Chondrocyte (in vitro differentiated cells): Measurements from ENCODE around the gene HIVEP1. TPM values are rescaled to one million over a fixed set of nuclear protein-coding genes. Genes with fewer than 3 reads are reported as not detected.

ENCODE experiments used
- DNase-seq: peaks from one replicate; pipeline ENCODE4 v3.0.0; 2021; ENCODE audit warnings: mixed read lengths, low spot score
- H3K27ac Mint-ChIP-seq: one replicate; pipeline ENCODE4 v1.8.0; 2021; ENCODE audit warnings: mild to moderate bottlenecking, moderate library complexity, mixed read lengths; ENCODE audit not compliant: unreplicated experiment
- H3K27me3 Mint-ChIP-seq: 2 replicates; pipeline ENCODE4 v1.8.0; 2021; ENCODE audit warnings: low read depth, mixed read lengths
- H3K36me3 Mint-ChIP-seq: 2 replicates; pipeline ENCODE4 v1.8.0; 2021; ENCODE audit warnings: low read depth, mixed read lengths
- H3K4me1 Mint-ChIP-seq: 2 replicates; pipeline ENCODE4 v1.8.0; 2021; ENCODE audit warnings: low read depth, mild to moderate bottlenecking, mixed read lengths
- H3K4me3 Mint-ChIP-seq: one replicate; pipeline ENCODE4 v1.8.0; 2021; ENCODE audit warnings: mild to moderate bottlenecking, moderate library complexity, mixed read lengths; ENCODE audit not compliant: unreplicated experiment
- H3K9me3 Mint-ChIP-seq: 2 replicates; pipeline ENCODE4 v1.8.0; 2021; ENCODE audit warnings: low read depth, mixed read lengths
- CTCF ChIP-seq: fragments of 200-600 bp; sonication (generic); IDR thresholded peaks from 2 replicates; pipeline ENCODE4 v1.5.0; 2021; ENCODE audit warnings: antibody characterized with exemption, mild to moderate bottlenecking, moderate library complexity
- total RNA-seq: library from RNA; stranded (reverse); gene quantifications from 3 replicates; pipeline ENCODE4 v1.2.1, GENCODE V29; 2021

The HIVEP1 gene
- total RNA-seq, 1 donor from 2014 or later, result 49.7 TPM

- Mint-ChIP-seq H3K27ac (peak overlapping the region; percentile 98), H3K4me3 (peak overlapping the region; percentile 80), H3K36me3 (peaks cover 7% of the 10 kb centered on the region), H3K4me1 (peaks cover 63% of the 10 kb centered on the region), H3K27me3 (no peaks in the 10 kb centered on the region), H3K9me3 (peaks cover 5% of the 10 kb centered on the region)
- peak; percentile 99 for DNase-seq
- TF ChIP-seq CTCF, result no peak
These were observed 655 bp upstream of the HIVEP1 start for GRCh38 chr6:12011276-12012037.

- no peaks in the 10 kb centered on the region for H3K27me3 Mint-ChIP-seq
- peaks cover 5% of the 10 kb centered on the region for H3K9me3 Mint-ChIP-seq
- DNase-seq, result peak; percentile 94
- no peak for TF ChIP-seq CTCF
- H3K36me3 Mint-ChIP-seq, result peaks cover 14% of the 10 kb centered on the region
- peak overlapping the region; percentile 90 for H3K4me3 Mint-ChIP-seq
- H3K4me1 Mint-ChIP-seq, result peaks cover 59% of the 10 kb centered on the region
- H3K27ac Mint-ChIP-seq, result peak overlapping the region; percentile 91
These were observed 620 bp downstream of the HIVEP1 start for GRCh38 chr6:12012558-12013306.

DNA sequence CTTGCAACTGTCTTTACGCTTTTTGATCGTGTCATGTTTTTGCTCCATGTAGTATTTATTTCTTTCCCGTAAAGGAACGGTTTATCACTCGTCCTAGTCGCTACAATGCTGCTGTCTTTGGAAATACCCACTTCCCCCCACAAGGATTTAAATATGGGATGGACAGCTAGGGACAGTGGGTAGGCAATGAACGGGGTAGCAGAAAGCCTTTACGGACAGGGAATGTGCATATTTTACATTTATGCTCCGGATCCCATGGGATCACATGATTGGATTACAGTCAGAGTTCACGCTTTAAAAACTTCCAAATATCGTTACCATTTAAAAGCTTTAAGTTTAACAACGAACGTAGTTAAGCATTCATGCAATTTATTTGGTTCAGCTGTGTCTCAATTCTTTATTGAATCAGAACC is 1.2 kb downstream of the HIVEP1 start:
- Mint-ChIP-seq H3K4me1 (peaks cover 53% of the 10 kb centered on the region), H3K36me3 (peaks cover 15% of the 10 kb centered on the region), H3K27ac (peak overlapping the region; percentile 91), H3K27me3 (no peaks in the 10 kb centered on the region), H3K4me3 (peak overlapping the region; percentile 90), H3K9me3 (peaks cover 5% of the 10 kb centered on the region)
- no peak for TF ChIP-seq CTCF
- no peak for DNase-seq

DNA sequence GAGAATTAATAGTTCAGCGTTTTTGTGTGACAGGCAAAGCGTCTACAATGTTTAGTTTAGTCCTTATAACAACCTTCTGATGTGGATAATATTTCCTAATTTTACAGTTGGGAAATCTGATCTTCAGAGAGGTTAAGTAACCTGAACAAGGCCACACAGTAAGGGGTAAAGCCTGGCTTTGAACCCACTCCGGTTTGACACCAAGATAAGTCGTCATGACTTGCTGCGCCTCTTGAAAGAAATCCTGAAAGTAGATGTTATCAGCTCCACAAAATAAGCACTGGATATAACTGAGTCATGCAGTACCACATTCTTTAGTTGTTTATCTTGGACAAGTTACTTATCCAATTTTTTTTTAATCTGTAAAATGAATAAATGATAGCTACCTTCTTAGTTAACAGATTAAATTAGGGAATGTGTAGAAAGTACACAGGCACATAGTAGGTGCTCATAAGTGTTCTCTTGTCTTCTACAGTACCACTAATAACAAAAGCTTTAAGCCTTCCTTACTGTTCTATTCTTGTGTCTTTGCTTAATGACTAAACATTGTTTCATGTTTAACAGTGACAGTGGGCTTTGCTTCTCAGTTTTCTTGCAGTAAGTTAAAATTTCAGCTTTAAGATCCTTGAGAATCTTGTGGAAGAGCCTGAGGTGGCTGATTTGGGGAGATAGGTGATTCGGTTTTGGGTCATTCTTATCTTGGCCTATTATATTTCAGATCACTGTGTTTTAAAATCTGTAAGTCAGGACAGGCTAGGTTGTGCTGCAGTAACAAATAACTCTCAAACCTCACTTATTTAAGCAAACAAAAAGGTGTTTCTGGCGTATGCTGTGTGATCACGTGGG is 2.1 kb downstream of the HIVEP1 start:
- DNase-seq, result no peak
- H3K27ac Mint-ChIP-seq, result peak overlapping the region; percentile 91
- no peak for TF ChIP-seq CTCF
- H3K36me3 Mint-ChIP-seq, result peaks cover 21% of the 10 kb centered on the region
- H3K4me1 Mint-ChIP-seq, result peaks cover 48% of the 10 kb centered on the region
- H3K4me3 Mint-ChIP-seq, result peak overlapping the region; percentile 90
- H3K9me3 Mint-ChIP-seq, result peaks cover 5% of the 10 kb centered on the region
- H3K27me3 Mint-ChIP-seq, result no peaks in the 10 kb centered on the region

GRCh38 chr6:12014873-12015149 is 2.7 kb downstream of the HIVEP1 start:
- Mint-ChIP-seq H3K27me3 (no peaks in the 10 kb centered on the region), H3K9me3 (peaks cover 5% of the 10 kb centered on the region), H3K4me1 (peaks cover 43% of the 10 kb centered on the region), H3K36me3 (peaks cover 21% of the 10 kb centered on the region), H3K4me3 (peak overlapping the region; percentile 23), H3K27ac (peak overlapping the region; percentile 91)
- no peak for DNase-seq
- TF ChIP-seq CTCF, result no peak
